Spleen (tissue), 7 donors: ENCODE data around the gene FAM107A.

ENCODE experiments used
- POLR2AphosphoS5 ChIP-seq, 3 donors: sonication (generic); formaldehyde crosslinking; IDR thresholded peaks; one replicate each; pipeline ENCODE4 v1.5.1; 2017; ENCODE audit warnings: antibody characterized with exemption in 3 of 3
- TF ChIP-seq, protein P1 (sequence below), 11 experiments: fragments of 200-600 bp in 7 of 11; fragments of 450-650 bp in 4 of 11; sonication (generic) in 4 of 11; IDR thresholded peaks in 8 of 11; conservative IDR thresholded peaks in 3 of 11; 1 replicate in 7 of 11; 2 replicates in 4 of 11; pipeline versions ENCODE4 v1.4.0 to v1.8.0; 2016 to 2021; ENCODE audit warnings: antibody characterized with exemption in 11 of 11, inconsistent platforms in 4 of 11, mild to moderate bottlenecking in 1 of 11
- donor health status: DM: no; HTN: no; CAD: no; lungs with moderate emphysema.
- donor health status: DM: no; HTN: no; CAD: no.
- donor health status: DM: no; HTN: no; CAD: no.

GRCh38 chr3:58622892-58623291, 45.7 kb upstream of the FAM107A start:
- no peak for TF ChIP-seq POLR2AphosphoS5 (IDR thresholded peaks at IDR 0.05)
- TF ChIP-seq, protein P1, sequence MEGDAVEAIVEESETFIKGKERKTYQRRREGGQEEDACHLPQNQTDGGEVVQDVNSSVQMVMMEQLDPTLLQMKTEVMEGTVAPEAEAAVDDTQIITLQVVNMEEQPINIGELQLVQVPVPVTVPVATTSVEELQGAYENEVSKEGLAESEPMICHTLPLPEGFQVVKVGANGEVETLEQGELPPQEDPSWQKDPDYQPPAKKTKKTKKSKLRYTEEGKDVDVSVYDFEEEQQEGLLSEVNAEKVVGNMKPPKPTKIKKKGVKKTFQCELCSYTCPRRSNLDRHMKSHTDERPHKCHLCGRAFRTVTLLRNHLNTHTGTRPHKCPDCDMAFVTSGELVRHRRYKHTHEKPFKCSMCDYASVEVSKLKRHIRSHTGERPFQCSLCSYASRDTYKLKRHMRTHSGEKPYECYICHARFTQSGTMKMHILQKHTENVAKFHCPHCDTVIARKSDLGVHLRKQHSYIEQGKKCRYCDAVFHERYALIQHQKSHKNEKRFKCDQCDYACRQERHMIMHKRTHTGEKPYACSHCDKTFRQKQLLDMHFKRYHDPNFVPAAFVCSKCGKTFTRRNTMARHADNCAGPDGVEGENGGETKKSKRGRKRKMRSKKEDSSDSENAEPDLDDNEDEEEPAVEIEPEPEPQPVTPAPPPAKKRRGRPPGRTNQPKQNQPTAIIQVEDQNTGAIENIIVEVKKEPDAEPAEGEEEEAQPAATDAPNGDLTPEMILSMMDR (IDR thresholded peaks at IDR 0.05 in 8 of 11, conservative IDR thresholded peaks at IDR 0.05 in 3 of 11): no peak
